HL-60/S4 (cell line): ENCODE data around the gene MARCHF10.
"Not testable (repeated sequence)": the region's sequence is repeated elsewhere in the genome, so short reads cannot be mapped to it uniquely, and the experiment has no call there.

Experiments used
- in situ Hi-C: fragments of 300-500 bp; cut with MboI; formaldehyde crosslinking; loops from 2 replicates; pipeline ENCODE4 v1.14.3; 2022; ENCODE audit warnings: low sequenced_read_pairs

Gene MARCHF10

DNA sequence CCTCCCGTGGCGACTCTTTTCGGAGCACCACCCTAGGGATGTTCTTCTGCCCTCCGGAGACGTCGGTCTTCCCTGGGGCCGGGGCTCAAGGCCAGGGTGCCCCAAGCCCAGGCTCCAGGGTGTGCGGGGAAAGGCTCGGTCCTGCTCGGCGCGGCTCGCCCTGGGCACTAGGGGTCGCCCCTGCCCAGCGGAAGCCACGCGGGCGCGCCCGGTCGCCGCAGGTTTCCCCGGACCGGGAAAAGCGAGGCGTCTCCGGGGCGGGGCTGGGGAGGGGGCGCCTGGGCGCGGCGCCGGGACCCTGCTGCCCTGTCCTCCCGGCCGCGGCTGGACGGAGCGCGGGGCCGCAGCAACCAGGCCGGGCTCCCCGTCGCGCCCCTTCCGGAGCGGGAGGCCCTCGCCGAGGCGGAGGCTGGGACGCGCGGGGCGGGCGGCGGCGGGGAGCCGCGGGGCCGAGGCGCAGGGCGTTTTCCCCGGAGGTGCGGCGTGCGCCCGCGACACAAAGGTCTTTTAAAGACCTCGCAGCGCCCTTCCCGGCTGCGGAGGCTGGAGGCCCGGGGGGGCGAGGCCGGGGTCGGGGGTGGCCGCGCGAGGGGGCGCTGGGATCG is 104.2 kb downstream of the MARCHF10 start:
- in situ Hi-C loops: loop anchor here (10.0 to 25.0 kb wide), 2 partner anchors 258 to 711 kb away; partner anchors contain the start of gene TANC2

DNA sequence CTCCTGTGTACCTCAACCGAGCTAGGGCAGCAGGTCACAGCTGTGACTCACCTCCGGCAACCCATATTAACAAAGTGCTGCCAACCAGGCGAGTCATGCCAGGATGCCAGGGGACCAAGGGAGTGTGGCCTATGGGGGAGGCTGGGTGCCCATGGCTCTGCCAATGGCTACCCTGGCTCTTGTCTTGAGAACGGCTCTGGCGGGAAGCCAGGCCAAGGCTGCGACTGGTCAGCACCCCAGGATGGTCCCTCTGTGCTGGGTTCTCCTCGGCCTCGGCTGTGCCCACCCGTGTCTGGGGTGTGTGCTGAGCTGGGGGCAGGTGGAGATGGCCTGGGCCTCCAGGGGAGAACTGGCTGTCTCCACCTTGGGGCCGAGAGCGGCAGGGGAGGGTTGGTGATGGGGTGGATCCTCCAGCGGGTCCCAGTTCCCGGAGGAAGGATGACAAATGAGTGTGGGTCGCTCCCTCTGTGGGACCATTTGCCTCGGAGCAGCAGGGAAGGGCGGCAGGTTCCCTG is 104.8 kb downstream of the MARCHF10 start:
- in situ Hi-C loops: loop anchor here (10.0 to 25.0 kb wide), 2 partner anchors 259 to 711 kb away; partner anchors contain the start of gene TANC2

DNA sequence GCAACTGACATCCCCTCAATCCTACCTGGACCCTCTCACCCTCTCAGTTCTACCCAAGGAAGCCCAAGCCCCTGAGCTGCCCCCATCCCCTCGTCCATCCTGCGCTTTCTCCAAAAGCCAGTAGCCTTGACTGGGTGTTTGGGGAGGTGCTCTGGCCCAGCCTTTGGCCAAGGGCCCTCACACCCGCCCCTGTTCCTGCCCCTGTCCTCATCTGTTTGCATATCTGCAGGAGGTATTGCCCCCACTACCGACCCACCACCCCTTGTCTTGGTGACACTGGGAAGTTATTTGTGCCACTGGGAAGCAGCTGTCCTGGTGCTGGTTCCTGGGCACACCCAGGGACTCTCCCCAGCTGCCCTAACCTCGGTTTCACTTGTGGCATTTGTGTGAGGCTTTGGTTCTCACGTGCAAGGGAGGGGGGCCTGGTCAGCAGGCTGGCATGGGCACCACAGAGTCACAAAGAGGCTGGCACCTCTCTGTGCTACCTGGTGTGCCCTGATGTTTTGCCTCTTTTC is 105.3 kb downstream of the MARCHF10 start:
- in situ Hi-C loops: loop anchor here (10.0 to 25.0 kb wide), 2 partner anchors 259 to 712 kb away; partner anchors contain the start of gene TANC2

GRCh38 chr17:62701706-62702085 is 106.4 kb downstream of the MARCHF10 start:
- in situ Hi-C loops: loop anchor here (10.0 to 25.0 kb wide), 2 partner anchors 261 to 713 kb away; partner anchors contain the start of gene TANC2

GRCh38 chr17:62700964-62701705 is 107.0 kb downstream of the MARCHF10 start:
- in situ Hi-C loops: loop anchor here (10.0 to 25.0 kb wide), 2 partner anchors 261 to 714 kb away; partner anchors contain the start of gene TANC2

DNA sequence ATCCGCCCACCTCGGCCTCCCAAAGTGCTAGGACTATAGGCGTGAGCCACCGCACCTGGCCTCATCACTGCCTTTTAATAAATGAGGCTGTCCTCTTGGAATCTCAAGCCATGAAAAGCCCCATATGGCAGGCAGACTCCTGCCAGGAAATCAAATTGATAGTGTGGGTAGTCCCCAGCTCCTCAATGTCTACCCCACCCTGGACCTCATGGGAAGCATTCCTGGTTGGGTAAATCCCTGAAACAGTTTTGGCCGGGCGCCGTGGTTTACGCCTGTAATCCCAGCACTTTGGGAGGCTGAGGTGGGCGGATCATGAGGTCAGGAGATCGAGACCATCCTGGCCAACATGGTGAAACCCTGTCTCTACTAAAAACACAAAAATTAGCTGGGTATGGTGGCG is 109.7 kb downstream of the MARCHF10 start:
- in situ Hi-C loops: not testable (repeated sequence)

- in situ Hi-C loops: no loop called here
Measured at GRCh38 chr17:62696726-62697490, 111.2 kb downstream of the MARCHF10 start.

GRCh38 chr17:62696256-62696655 is 111.9 kb downstream of the MARCHF10 start:
- in situ Hi-C loops: no loop called here

DNA sequence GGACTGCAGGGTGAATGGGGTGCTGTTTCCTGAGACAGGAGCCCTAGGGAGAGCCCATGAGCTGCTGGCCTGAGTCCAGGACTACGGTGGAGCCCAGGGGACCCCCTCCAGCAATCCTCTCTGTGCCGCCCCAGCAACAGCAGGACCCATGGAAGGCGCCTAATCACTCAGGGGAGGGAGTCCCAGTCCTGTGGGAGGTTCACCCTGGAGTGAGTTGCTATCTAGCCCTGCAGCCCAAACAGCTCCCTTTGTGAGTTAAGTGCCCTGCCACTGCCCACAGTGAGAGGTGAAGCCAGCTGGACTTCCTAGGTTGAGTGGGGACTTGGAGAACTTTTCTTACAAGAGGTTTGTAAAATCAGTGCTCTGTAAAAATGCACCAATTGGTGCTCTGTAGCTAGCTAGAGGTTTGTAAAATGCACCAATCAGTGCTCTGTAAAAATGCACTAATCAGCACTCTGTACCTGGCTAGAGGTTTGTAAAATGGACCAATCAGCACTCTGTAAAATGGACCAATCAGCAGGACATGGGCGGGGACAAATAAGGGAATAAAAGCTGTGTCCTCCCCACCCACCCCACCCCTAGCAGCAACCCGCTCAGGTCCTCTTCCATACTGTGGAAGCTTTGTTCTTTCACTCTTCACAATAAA is 112.9 kb downstream of the MARCHF10 start:
- in situ Hi-C loops: not testable (repeated sequence)

- in situ Hi-C loops: no loop called here
Measured at GRCh38 chr17:62693616-62694409, 114.3 kb downstream of the MARCHF10 start.

- in situ Hi-C loops: no loop called here
Measured at GRCh38 chr17:62692721-62693431, 115.2 kb downstream of the MARCHF10 start.

- in situ Hi-C loops: no loop called here
Measured at GRCh38 chr17:62692159-62692651, 115.9 kb downstream of the MARCHF10 start.

GRCh38 chr17:62691589-62691915 is 116.6 kb downstream of the MARCHF10 start:
- in situ Hi-C loops: not testable (repeated sequence)

GRCh38 chr17:62690168-62690897 is 117.8 kb downstream of the MARCHF10 start:
- in situ Hi-C loops: no loop called here

DNA sequence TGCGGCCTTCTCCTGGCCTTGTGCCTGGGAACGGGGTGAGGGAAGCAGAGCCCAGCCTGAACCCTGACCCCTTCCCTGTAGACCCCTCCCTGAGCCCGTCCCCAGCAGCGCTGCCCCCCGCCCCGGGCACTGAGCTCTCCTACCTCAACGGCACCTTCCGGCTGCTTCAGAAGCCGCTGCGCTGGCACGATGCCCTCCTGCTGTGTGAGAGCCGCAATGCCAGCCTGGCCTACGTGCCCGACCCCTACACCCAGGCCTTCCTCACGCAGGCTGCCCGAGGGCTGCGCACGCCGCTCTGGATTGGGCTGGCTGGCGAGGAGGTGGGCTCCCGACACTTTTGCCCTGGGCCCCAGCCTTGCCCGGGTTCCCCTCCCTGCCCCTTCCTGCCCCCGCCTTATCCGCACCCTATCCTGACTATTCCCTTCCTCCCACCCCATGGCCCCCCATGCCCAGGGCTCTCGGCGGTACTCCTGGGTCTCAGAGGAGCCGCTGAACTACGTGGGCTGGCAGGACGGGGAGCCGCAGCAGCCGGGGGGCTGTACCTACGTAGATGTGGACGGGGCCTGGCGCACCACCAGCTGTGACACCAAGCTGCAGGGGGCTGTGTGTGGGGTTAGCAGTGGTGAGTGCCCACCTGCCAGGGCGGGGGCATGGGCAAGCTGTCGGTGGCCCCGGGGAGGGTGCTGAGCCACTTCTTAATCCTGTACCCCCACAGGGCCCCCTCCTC is 118.5 kb downstream of the MARCHF10 start:
- in situ Hi-C loops: no loop called here

- in situ Hi-C loops: no loop called here
Measured at GRCh38 chr17:62688398-62689160, 119.5 kb downstream of the MARCHF10 start.

DNA sequence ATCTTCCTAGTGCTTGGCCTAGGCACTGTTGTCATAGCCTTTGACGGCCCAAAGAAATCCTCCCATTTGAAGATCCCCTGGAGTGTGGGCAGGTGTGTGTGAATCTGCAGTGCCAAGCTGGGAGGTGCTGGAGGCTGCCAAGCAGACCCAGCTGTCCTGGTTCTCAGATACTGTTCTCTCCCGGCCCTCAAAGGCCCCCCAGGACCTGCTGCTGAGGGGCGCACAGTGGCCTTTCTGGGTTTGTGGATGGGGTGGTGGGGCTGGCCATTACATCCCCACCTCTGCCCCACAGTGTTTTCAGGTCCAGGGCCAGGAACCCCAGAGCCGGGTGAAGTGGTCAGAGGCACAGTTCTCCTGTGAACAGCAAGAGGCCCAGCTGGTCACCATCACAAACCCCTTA is 120.1 kb downstream of the MARCHF10 start:
- in situ Hi-C loops: no loop called here
